GM18858 (cell line): ENCODE measurements around the gene LRRFIP1.
"Not testable (repeated sequence)": the region's sequence is repeated elsewhere in the genome, so short reads cannot be mapped to it uniquely, and the experiment has no call there.

Experiments
- ATAC-seq: cut with Tn5 transposase; IDR thresholded peaks from one replicate; pipeline ENCODE4 v1.9.1; 2021; ENCODE audit not compliant: unreplicated experiment

LRRFIP1 gene

GRCh38 chr2:237596520-237597195 lies 30.7 kb upstream of the LRRFIP1 start:
- no peak for ATAC-seq

- no peak for ATAC-seq
Measured at GRCh38 chr2:237597196-237598145, 29.9 kb upstream of the LRRFIP1 start.

GRCh38 chr2:237598468-237599208 lies 28.7 kb upstream of the LRRFIP1 start:
- no peak for ATAC-seq

- no peak for ATAC-seq
Measured at GRCh38 chr2:237599465-237600110, 27.8 kb upstream of the LRRFIP1 start.

- no peak for ATAC-seq
Measured at GRCh38 chr2:237600205-237600846, 27.1 kb upstream of the LRRFIP1 start.

- ATAC-seq: no peak
Measured at GRCh38 chr2:237601453-237602116, 25.8 kb upstream of the LRRFIP1 start.

- ATAC-seq: no peak
Measured at GRCh38 chr2:237602409-237602808, 25.0 kb upstream of the LRRFIP1 start.

GRCh38 chr2:237603049-237603717 lies 24.2 kb upstream of the LRRFIP1 start:
- no peak for ATAC-seq

GRCh38 chr2:237603718-237604362 lies 23.5 kb upstream of the LRRFIP1 start:
- ATAC-seq: no peak

GRCh38 chr2:237604391-237604790 lies 23.0 kb upstream of the LRRFIP1 start:
- no peak for ATAC-seq

- no peak for ATAC-seq
Measured at GRCh38 chr2:237604960-237605359, 22.4 kb upstream of the LRRFIP1 start.

- ATAC-seq: not testable (repeated sequence)
Measured at GRCh38 chr2:237606522-237606921, 20.9 kb upstream of the LRRFIP1 start.

- no peak for ATAC-seq
Measured at GRCh38 chr2:237612527-237613357, 14.6 kb upstream of the LRRFIP1 start.

- no peak for ATAC-seq
Measured at GRCh38 chr2:237613679-237614078, 13.7 kb upstream of the LRRFIP1 start.

- no peak for ATAC-seq
Measured at GRCh38 chr2:237614151-237614720, 13.2 kb upstream of the LRRFIP1 start.

GRCh38 chr2:237615631-237616249 lies 11.6 kb upstream of the LRRFIP1 start:
- no peak for ATAC-seq

- no peak for ATAC-seq
Measured at GRCh38 chr2:237616373-237616733, 11.0 kb upstream of the LRRFIP1 start.
